HepG2 (cell line): ENCODE measurements around the gene NT5DC4.

Experiments
- GTF2F1 ChIP-seq: fragments of 150-350 bp; IDR thresholded peaks from 2 replicates; pipeline ENCODE4 v1.6.1; 2014; ENCODE audit warnings: low read length
- MED13 ChIP-seq: sonication (generic); formaldehyde crosslinking; IDR thresholded peaks from 2 replicates; pipeline ENCODE4 v1.5.0; 2020; ENCODE audit warnings: missing genetic modification reagents
- POLR2A ChIP-seq, 2 experiments: IDR thresholded peaks; 2 replicates each; pipeline ENCODE4 v1.6.1; 2011; ENCODE audit warnings: low read depth in 2 of 2, low read length in 2 of 2, mild to moderate bottlenecking in 1 of 2, moderate library complexity in 1 of 2; ENCODE audit not compliant: insufficient read depth in 1 of 2
- SAFB2 ChIP-seq: sonication (generic); formaldehyde crosslinking; IDR thresholded peaks from 2 replicates; pipeline ENCODE4 v1.5.1; 2020; ENCODE audit warnings: missing genetic modification reagents, low read depth, mild to moderate bottlenecking, borderline replicate concordance

DNA sequence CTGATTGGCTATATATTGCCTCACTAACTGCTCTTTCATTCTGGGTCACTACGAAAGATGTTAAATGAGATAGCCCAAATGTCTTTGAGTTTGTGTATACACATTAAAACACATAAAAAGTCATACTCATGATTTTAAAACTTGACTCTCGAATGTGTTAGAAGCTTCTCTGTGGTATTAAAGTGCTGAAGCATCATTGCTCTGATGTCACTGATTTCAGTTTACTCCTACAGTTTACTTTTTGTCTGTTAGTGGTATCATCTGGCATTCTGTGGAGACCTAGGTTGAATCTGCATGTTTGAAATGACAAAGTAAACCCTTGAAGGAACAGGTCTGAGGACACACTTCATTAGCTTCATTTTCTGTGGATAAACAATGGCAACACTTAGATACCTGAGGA lies 10.7 kb downstream of the NT5DC4 start:
- TF ChIP-seq GTF2F1: no peak
- TF ChIP-seq MED13 (CRISPR knock-in tag): no peak
- no peak for TF ChIP-seq POLR2A (IDR thresholded peaks at IDR 0.05; ENCODE audit: insufficient read depth in 1 of 2, low read depth in 2 of 2, low read length in 2 of 2)
- no peak for TF ChIP-seq SAFB2 (CRISPR knock-in tag)
